PC-9 (cell line): ENCODE measurements around the gene GPATCH2.

Experiments used
- CTCF ChIP-seq: fragments of 200-600 bp; sonication (generic); conservative IDR thresholded peaks from 2 replicates; pipeline ENCODE4 v1.6.1; 2017; ENCODE audit warnings: mixed run types, antibody characterized with exemption, mild to moderate bottlenecking, moderate library complexity
- EZH2 ChIP-seq: fragments of 200-600 bp; sonication (generic); IDR thresholded peaks from 2 replicates; pipeline ENCODE4 v1.8.0; 2017; ENCODE audit warnings: antibody characterized with exemption, low read depth

DNA sequence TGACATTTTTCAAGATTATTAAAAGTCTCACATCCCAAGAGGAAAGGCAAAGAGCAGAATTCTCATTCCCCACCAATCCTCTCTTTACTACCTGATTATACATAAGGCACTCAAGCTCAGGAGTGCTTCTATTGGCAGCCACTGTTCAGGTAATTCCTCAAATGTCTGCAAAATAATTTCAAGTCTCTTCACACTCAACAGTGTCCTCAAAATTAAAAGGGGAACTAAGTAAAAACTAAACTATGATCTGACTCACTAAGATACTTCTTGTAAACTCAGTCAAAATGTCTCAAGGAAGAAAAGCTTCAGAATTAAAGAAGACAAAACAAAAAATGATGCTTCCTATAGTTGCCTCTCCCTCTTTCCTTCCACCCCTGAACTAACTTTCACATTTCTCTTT is 135.6 kb downstream of the GPATCH2 start:
- TF ChIP-seq CTCF, result no peak
- no peak for TF ChIP-seq EZH2
